T follicular helper cell (primary cell): Measurements from ENCODE around the gene AGXT2.
"Not testable (repeated sequence)": the region's sequence is repeated elsewhere in the genome, so short reads cannot be mapped to it uniquely, and the experiment has no call there.

Experiments used
- DNase-seq: peaks from one replicate; pipeline ENCODE4 v3.0.0-alpha.2; 2020; ENCODE audit warnings: low read depth

The AGXT2 gene

GRCh38 chr5:35050541-35051126 is 2.9 kb upstream of the AGXT2 start:
- DNase-seq: no peak

DNA sequence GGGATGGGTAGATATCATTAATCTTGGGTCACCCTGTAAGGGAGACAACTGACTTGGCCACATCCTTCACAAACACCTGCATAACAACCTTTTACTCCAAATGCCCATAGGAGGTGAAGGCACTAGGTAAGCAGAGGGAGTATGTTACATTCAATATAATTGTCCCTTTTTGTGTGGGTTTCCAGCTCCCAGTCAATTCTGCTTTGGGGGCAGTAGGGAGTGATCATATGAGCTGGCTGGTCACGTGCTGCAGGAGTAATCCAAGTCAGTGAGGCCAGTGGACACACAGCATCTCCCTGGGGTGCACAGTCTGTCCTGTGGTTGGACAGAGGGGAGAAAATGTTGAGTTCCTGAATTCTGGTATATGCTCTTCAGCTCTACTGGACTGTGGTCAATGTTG is 1.2 kb upstream of the AGXT2 start:
- no peak for DNase-seq

DNA sequence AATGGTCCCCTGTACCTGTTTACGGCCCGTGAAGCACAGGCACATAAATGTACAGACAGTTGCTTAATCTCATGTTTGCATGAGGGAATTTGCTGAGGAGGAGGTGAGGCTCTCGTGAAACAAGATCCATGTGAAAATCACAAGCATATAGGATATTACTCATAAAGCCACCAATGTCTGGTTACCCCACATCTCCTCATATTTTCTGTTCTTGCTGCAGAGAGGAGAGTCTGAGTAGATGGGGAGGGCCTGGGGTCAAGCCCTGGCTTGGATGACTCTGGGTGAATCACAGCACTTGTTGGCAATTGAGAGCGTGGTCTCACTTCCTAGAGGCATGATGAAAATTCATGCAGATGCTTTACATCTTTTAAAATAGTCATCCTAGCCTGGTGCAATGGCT is 975 bp downstream of the AGXT2 start:
- no peak for DNase-seq

DNA sequence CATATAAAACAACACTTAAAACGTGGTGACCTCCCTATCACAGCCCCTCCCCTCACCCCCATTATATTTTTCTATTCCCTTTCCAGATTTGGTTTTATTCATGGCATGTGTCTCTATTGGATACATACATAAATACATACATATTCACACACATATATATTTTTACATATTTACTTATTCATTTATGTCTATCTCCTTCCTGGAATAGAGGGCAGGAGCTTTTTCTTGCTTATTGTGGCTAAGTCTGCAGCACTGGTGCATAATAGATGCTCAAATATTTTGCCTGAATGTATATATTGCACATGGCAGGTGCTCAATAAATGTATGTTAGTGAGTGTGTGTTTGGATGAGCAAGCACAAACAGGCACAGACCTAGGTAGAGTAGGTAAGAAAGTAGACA is 2.5 kb downstream of the AGXT2 start:
- DNase-seq: no peak

GRCh38 chr5:35044649-35045048 is 3.1 kb downstream of the AGXT2 start:
- DNase-seq: no peak

DNA sequence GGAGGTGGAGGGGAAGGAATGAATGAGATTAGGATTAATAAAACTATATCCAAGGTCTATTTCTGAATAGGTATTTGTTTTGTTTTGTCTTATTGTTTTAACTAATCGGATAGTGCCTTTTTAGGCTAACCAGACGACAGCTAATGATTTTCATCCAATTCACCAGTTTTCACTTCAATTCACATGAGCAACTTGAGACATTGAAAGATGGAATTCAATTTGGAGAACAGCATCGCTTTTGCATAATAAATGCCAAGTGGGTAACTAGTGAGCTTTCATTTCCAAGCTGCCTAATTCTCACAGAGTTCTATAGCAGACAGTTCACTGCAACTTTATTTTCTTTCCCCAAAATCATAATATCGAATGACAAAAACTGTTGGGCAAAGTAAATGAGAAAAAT is 5.0 kb downstream of the AGXT2 start:
- no peak for DNase-seq

DNA sequence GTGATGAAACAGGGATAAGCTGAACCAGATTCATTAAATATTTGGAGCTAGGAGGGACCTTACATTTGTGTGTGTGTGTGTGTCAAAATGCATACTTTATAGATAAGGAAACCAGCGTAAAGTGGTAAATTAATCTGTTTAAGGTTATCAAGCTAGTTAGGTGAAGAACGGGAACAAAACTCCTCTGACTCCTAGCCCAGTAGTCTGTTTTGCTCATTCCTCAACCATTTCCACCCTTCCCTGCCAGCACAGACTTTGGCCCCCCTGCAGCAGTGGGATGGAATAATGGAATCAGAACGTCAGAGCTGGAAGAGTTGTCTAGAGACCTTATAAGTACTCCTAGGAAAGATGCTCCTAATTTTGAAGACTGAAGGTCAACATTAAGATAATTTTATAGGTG is 6.5 kb downstream of the AGXT2 start:
- DNase-seq: no peak

DNA sequence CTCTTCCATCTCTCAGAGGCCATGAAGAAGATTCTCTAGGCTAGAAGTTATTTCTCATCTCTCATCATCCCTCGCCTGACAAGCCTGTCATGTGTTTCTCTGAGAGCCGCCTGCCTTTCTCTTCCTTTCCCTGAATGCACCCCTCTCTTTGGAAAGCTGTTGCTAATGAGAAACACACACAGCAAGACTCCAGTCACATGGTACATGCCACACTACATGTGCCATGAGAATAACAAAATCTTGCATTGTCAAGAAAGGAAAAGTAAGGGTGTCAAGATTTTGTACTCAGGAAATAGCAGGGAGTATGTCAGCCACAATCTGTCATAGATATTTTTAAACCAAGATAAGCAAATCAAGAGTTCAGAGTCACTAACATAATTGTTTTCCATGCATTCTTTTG is 8.9 kb downstream of the AGXT2 start:
- no peak for DNase-seq

- no peak for DNase-seq
Observed at GRCh38 chr5:35036536-35036935, 11.2 kb downstream of the AGXT2 start.

DNA sequence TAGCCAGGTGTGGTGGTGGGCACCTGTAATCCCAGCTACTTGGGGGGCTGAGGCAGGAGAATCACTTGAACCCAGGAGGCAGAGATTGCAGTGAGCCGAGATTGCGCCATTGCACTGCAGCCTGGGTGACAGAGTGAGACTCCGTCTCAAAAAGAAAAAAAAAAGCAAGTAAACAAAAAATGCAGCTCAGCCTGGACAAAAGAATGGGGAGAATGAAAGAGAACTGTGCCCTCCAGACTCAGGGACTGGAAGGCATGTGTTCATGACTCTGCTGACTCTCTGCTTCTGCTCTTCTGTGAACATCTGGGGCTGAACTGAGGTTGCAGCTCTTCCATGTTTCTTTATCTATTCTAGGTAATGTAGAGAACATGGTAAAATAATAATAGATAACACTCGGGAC is 11.8 kb downstream of the AGXT2 start:
- not testable (repeated sequence) for DNase-seq

GRCh38 chr5:35035271-35035670 is 12.5 kb downstream of the AGXT2 start:
- no peak for DNase-seq

GRCh38 chr5:35032356-35032755 is 15.4 kb downstream of the AGXT2 start:
- no peak for DNase-seq

DNA sequence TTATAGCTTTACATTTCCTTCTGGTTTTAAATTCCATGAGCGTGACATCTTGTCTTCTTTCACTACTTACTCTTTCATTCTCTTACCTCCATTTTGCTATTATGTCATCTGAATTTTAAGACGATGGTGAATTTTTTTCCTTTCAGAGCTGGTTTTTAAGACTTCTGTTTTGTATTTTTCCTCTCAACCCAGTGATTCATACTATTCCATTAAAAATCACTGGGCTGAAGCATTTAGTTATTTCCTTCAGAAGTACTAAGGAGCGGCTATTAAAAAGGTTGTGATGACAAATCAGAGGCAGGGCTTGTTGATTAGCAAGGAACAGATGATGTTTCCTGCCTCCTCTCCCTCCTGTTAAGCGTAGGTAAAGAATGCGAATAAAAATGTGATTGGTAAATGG is 16.5 kb downstream of the AGXT2 start:
- DNase-seq: no peak

DNA sequence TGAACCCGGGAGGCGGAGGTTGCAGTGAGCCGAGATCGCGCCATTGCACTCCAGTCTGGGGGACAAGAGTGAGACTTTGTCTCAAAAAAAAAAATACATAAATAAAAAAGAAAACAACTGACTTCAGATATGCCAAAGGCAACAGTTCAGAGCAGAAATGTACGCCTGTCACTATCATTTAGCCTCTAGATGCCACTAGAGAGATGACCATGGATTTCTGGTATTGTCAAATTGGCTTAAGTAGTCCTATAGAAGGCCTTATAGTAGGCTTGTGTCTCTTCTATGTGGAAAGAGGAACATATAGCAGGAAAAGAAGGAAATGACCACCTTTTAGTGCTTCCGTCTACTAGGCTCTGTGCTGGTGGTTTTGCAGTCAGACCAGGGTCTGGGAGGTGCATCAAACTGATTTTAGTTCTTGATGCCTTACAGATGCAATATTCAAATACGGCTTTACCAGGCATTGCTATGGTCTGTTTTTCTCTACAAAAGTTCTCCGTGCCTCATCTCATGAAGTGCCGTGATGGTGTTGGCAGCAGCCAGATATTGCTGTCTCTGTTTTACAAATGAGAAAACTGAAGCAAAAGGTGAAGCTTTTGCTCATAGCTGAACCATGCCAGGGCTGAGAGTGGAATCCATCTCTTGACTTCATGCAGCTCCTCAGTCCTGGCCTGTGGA is 17.2 kb downstream of the AGXT2 start:
- no peak for DNase-seq

DNA sequence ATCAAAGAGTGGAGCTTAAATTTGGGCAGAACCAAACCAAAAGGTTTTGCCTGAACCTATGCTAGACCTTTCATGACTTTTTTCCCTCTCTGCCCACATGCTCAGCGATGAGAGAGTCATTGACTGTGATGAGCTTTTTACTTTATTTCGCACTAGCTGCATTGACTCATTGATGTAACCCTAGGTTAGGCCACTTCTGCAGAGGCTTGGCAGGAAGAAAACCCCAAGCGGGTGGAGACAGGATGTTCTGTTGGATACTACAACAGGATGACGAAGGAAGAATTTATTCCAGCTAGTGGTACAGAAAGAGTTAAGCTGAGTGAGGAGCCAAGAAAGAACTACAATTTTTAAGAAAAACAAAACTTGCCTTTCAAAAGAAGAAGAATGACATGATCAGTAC is 18.4 kb downstream of the AGXT2 start:
- DNase-seq: no peak

DNA sequence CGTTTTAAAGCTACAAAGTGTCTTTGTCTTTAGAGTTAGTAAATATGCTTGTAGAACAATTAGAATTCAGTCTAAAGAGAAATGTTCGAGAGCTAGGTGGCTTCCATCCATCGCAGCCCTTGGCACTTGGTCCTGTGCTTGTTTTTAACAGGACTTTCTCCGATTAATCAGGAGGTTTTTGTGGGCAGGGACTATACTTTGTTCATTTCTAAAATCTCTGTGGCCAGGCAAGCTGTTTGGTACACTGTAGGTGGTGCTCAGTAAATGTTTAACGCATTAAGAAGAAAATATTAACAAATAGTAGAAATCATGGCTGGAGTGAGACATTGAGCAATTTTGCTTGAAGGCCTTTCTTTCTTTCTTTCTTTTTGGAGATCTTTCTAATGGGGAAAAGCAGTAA is 20.8 kb downstream of the AGXT2 start:
- DNase-seq: no peak

- no peak for DNase-seq
Observed at GRCh38 chr5:35026280-35026840, 21.4 kb downstream of the AGXT2 start.

DNA sequence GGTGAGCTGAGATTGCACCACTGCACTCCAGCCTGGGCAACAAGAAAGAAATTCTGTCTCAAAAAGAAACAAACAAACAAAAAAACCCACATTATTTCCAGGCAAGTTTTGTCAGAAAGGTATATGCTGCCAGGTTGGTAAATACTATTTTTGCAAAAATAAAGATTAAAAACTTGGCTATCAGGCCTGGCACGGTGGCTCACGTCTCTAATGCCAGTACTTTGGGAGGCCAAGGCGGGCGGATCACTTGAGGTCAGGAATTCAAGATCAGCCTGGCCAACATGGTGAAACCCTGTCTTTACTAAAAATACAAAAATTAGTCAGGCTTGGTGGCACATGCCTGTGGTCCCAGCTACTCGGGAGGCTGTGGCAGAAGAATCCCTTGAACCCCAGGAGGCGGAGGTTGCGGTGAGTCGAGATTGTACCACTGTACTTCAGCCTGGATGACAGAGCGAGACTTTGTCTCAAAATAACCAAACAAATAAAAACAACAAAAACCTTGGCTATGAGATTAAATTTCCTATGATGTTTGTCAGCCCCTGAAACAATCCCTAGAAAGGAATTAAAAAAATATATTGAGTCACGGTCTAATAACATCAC is 22.7 kb downstream of the AGXT2 start:
- no peak for DNase-seq

DNA sequence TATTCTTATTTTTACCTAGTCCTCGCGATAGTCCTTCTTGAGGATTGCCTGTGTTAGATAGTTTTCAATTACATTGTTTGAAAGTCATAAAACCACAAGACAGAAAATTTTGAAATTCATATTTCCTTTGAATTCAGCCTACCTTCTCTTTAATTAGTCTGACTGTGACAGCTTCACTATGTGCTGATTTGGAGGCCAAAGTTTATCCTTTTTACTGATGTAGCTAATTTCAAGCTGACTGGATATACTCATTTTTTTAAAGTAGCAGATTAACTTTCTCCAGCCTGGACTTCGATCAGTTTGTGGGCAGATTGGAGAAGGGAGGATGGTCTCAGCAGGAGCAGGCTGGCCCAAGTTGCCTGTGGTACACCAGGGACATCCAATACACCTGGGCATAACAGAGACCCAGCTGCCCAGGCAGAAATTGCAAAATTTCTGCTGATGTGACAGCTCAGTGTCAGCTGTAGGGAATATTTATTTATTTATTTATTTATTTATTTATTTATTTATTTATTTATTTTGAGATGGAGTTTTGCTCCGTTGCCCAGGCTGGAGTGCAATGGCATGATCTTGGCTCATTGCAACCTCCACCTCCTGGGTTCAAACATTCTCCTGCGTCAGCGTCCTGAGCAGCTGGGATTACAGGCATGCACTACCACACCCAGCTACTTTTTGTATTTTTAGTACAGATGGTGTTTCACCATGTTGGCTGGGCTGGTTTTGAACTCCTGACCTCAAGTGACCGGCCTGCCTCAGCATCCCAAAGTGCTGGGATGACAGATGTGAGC is 24.2 kb downstream of the AGXT2 start:
- no peak for DNase-seq

- DNase-seq: no peak
Observed at GRCh38 chr5:35016174-35017051, 31.3 kb downstream of the AGXT2 start.

GRCh38 chr5:35015063-35015462 is 32.7 kb downstream of the AGXT2 start:
- DNase-seq: no peak

- no peak for DNase-seq
Observed at GRCh38 chr5:35012796-35013195, 35.0 kb downstream of the AGXT2 start.
